PC-9 (cell line): Measurements from ENCODE around the gene ZNF638.

Experiments
- EZH2 ChIP-seq: fragments of 200-600 bp; sonication (generic); IDR thresholded peaks from 2 replicates; pipeline ENCODE4 v1.8.0; 2017; ENCODE audit warnings: antibody characterized with exemption, low read depth
- TF ChIP-seq, protein P1 (sequence below): fragments of 200-600 bp; sonication (generic); conservative IDR thresholded peaks from 2 replicates; pipeline ENCODE4 v1.6.1; 2017; ENCODE audit warnings: mixed run types, antibody characterized with exemption, mild to moderate bottlenecking, moderate library complexity

GRCh38 chr2:71462641-71463341 is 131.2 kb downstream of the ZNF638 start:
- TF ChIP-seq, protein P1, sequence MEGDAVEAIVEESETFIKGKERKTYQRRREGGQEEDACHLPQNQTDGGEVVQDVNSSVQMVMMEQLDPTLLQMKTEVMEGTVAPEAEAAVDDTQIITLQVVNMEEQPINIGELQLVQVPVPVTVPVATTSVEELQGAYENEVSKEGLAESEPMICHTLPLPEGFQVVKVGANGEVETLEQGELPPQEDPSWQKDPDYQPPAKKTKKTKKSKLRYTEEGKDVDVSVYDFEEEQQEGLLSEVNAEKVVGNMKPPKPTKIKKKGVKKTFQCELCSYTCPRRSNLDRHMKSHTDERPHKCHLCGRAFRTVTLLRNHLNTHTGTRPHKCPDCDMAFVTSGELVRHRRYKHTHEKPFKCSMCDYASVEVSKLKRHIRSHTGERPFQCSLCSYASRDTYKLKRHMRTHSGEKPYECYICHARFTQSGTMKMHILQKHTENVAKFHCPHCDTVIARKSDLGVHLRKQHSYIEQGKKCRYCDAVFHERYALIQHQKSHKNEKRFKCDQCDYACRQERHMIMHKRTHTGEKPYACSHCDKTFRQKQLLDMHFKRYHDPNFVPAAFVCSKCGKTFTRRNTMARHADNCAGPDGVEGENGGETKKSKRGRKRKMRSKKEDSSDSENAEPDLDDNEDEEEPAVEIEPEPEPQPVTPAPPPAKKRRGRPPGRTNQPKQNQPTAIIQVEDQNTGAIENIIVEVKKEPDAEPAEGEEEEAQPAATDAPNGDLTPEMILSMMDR: no peak
- TF ChIP-seq EZH2: no peak
